A172 (cell line): ENCODE results near the gene ARHGEF1. TPM values are rescaled to one million over a fixed set of nuclear protein-coding genes. Genes with fewer than 3 reads are reported as not detected.
"Not testable (repeated sequence)": the region's sequence is repeated elsewhere in the genome, so short reads cannot be mapped to it uniquely, and the experiment has no call there.

ENCODE experiments used
- DNase-seq: peaks from one replicate; pipeline ENCODE4 v3.0.0-alpha.2; 2015; ENCODE audit warnings: low spot score
- total RNA-seq: library from RNA; depleted of rRNA; stranded (reverse); fragments of >200 nt; shearing (Covaris generic); gene quantifications from 2 replicates; pipeline ENCODE4 v1.2.3, GENCODE V29; 2014

ARHGEF1 gene
- total RNA-seq, 1 experiment from 2014 or later = 108 TPM

- DNase-seq = no peak
Measured at GRCh38 chr19:41905273-41906002, 22.5 kb downstream of the ARHGEF1 start.

DNA sequence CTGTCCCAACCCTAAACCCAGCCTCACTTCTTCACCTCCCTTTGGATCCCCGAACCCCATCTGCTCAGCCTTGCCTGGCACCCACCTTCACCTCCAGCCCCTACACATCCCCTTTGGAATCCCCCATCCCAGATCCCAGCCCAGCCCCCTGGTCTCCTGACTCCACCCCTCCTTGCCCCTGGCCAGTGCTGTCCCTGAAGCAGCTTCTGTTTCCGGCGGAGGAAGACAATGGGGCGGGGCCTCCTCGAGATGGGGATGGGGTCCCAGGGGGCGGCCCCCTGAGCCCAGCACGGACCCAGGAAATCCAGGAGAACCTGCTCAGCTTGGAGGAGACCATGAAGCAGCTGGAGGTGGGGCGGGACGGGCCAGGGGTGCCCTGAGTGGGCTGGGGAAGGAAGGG is 23.3 kb downstream of the ARHGEF1 start:
- no peak for DNase-seq

- DNase-seq = no peak
Measured at GRCh38 chr19:41906916-41907680, 24.1 kb downstream of the ARHGEF1 start.

- no peak for DNase-seq
Measured at GRCh38 chr19:41907994-41908615, 25.1 kb downstream of the ARHGEF1 start.

DNA sequence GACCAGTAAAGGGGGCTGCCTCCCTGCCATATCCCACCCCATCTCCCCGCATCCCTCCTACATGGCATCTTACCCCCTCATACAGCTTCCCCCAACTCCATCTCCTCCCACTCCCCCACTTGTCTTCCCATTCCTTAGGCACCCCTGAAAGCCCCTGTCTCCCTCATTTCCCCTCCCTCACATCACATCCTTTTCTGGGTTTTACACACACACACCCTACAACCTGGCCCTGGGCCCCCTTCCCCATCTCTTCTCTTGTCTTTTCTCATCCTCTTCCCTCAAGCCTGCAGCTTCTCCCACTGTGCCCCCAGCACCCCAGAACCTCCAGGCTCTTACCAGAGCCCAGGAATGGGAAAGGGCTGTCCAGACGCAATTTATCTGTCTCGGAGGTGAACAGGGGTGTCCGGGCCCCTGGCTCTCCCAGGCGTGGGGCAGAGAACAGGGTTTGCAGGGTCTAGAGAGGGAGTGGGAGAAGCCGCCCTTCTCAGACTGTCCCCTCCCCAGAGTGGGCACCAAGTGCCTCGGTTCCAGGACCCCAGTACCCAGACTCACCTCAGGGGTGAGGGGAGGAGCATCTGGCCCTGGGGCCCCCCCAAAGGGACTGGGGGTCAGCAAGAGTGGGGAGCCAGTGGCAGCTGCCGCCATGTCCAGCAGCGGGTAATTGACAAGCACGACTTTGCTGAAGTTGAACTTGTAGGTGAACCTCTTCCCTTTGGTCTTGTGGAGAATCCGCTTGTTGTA is 25.9 kb downstream of the ARHGEF1 start:
- no peak for DNase-seq

DNA sequence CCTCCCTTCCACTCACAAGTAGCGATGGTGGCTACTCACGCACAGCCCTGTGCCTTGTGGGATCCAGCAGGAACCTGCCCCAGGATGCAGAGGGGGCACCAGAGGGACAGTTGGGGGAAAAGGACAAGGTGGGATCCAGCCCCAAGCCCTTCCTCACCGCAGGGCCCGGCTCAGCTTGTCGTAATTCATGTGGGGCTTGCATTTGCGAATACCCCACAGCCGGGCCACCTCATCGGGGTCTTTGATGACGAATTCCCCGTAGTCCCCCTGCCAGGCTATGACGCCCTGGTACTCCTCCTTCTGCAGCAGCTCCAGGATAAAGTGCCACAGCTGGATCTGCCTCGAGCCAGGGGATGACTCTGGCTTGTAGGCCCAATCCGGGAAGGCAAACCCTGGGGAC is 26.7 kb downstream of the ARHGEF1 start:
- DNase-seq = no peak

- DNase-seq = no peak
Measured at GRCh38 chr19:41910240-41910991, 27.4 kb downstream of the ARHGEF1 start.

GRCh38 chr19:41910992-41911888 is 28.3 kb downstream of the ARHGEF1 start:
- DNase-seq = no peak

DNA sequence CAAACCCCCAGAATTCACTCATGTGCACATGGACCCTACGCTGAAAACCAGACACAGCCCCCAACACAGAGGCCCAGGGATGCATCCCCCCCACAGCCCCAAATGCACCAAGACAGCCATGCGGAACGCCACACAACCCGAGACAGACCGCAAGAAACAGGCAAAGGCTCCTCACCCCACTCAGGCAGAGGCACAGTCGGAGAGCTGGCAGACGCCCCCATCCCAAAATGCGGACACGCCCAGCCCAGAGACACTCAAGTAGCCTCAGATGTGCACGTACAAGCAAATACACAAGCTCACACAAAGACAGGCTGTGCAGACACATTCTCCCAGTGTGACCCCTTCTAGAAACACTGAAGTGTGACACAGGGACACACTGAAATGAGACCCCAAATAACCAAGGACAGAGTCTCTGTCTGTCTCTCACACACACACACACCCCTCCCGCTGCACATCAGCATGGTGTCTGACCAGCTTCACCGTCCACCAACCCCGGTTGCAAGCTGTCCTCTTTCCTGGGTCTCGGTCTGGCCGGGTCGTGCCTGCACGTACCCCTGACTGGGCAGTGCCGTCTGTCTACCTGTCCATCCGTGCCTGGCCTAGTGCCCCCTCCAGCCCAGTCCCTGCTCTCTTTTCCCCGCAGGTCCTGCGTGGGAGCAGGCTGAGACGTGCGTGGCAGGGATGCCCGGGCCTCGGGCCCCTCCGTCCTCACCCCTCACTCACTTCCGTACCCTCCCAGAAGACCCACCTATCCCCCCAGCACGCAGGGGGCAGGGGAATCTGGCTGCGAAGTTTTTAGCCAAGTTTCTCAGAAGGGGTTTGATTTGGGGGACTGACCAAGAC is 29.1 kb downstream of the ARHGEF1 start:
- no peak for DNase-seq

DNA sequence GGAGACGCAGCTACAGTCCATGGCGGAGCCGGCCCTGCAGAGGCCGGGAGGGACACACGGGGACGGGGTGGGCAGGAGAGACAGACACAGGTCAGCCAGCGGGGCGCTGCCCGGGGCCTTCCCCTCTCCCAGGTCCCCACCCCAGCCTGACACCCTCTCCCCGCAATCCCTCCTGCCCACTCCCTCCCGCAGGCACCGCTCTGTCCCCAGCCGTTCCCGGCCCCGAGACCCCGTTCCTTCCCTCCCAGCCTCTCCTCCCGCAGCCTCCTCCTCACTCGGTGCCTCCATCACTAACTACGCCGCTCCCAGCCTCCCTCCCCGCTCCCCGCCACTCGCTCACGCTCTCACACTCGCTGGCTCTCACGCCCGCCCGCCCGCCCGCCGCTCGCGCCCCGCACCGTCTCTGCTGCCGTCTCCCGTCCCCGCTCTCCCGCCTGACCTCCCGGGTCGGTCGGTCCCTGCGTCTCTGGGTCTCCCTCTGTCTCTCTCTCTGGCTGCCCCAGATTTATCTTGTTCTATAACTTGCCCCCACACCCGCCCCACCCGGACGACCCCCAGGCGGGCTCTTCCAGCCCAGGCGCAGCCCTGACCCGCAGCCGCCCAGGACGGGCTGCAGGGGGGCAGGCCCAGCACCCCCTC is 30.0 kb downstream of the ARHGEF1 start:
- no peak for DNase-seq

DNA sequence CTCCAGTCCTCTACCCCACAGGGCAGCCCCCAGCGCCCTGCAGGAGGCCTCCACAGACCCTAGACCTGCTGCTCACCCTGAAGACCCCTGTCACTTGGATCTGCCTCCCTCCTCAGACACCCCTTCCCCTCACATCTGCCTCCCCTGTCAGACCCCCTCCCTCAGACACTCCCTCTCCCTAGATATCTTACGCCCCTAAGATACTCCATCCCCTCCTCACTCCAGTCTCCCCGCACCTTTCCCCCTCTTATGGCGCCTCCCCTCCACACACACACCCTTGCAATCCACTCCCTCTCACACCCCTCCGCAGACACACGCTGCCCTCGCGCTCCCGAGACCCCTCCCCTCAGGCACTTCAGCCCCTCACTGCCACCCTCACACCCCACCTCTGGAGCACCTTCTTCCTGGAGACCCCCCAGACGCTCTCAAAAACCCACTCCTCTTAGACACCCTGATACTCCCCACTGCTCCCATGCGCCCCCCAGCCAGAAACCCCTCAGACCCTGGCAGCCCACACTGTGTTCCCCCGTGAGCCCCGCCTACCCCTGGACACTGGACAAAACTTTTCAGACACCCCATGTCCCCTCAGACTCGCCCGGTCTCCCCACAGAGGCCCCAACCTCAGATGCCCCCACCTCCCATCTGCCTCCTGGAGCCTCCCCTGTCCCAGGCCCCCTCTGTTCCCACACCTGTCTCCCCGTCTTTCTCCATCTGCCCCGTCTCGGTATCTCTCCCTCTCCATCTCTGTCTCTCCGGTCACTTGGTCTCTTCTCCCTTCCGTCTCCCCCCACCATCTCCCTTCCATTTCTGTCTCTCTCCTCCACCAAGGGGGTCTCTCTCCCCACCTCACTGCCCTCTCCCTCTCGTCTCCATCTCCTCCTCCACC is 30.8 kb downstream of the ARHGEF1 start:
- DNase-seq = no peak

DNA sequence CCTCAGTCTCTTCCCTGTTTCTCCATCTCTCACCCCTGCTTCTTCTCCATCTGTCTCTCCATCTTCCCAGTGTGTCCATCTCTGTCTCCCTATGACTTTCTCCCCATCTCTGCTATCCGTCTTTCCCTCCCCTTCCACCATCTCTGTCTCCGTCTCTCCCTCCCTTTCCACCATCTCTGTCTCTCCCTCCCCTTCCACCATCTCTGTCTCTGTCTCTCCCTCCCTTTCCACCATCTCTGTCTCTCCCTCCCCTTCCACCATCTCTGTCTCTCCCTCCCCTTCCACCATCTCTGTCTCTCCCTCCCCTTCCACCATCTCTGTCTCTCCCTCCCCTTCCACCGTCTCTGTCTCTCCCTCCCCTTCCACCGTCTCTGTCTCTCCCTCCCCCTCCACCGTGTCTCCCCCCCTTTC is 31.4 kb downstream of the ARHGEF1 start:
- not testable (repeated sequence) for DNase-seq

- no peak for DNase-seq
Measured at GRCh38 chr19:41915021-41915775, 32.2 kb downstream of the ARHGEF1 start.

DNA sequence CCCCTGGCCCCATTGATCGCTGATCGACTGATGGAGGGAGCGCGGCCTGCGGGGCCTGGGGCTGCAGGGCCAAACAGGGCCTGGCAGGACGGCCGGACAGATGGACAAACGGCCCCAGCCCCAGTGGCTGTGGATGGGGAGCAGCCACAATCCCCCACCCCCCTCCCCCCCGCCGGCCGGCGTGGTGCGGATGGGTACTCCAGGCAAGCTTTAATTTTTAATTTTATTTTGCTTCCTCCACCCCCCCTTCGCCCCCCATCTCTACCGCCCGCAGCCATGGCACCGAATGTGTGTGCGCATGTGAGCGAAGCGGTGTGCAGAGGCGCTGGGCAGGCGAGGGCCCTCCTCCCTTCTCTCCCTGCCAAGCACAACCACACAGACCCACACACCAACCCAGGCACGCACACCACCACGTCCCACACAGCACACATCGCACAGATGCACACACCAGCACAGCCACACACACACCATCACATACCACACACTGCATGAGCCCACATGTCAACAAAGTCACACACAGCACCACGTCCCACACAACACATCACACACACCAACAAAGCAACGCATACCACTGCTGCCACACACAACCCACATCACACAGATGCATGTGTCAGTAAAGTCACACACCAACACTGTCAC is 32.9 kb downstream of the ARHGEF1 start:
- DNase-seq = no peak

DNA sequence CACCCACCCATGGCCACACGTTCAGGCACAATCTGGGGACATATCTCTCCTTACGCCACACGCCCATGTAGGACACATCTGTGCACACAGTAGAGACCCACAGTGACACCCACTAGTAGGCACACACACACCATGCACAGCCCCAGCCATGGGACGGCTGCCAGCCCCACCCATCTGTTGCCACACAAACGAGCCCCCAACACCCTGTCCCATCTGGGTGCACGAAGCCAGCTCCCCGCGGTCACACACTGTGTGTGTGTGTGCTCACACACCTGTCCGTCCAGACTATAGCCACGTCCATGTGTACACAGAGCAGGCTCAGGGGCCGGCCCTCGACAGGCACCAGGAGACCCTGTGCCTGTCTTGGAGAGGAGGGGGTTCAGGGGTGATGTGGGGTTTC is 34.7 kb downstream of the ARHGEF1 start:
- DNase-seq = no peak

DNA sequence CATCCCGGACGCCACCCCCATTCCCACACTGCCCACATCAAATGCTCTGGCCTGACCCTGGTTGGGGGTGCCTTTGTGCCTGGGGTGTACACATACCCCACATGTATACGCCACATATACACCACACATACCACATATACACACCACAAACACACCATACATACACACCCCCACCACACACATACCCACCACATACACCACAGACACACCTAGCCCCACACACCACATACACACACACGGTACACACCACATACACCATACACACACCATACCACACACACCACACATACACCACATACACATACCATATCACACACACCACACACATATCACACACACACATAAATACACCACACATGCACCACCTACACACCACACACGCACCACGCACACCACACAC is 35.1 kb downstream of the ARHGEF1 start:
- no peak for DNase-seq
